SK-N-SH treated with all-trans-retinoic acid at 6 μM for 48 hours (cell line): ENCODE measurements around the gene EHBP1.

Experiments
- SNAI2 ChIP-seq: fragments of 250-450 bp; sonication (Bioruptor Pico); IDR thresholded peaks from 2 replicates; pipeline ENCODE4 v1.5.0; 2020; ENCODE audit warnings: mild to moderate bottlenecking, moderate library complexity
- TF ChIP-seq, protein P1 (sequence below): fragments of 250-450 bp; sonication (Bioruptor Pico); IDR thresholded peaks from 2 replicates; pipeline ENCODE4 v1.8.0; 2020; ENCODE audit warnings: mild to moderate bottlenecking, moderate library complexity, borderline replicate concordance

DNA sequence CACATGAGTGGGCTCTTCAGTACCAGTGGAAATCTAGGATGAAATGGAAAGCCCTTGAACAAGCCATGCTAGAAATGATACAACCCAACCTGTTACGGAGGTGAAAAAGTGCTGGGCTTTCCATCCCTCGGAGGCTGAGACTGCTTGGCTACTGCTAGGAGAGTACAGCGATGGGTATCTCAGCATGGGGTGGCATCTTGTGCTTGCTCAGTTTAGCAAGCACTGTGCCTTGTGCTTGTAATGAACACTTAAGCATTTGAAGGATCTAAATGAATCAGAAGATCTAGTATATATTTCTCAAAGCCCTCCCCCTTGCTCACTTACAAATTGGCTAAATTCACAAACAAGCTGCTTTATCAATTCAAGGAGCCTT lies 44.3 kb upstream of the EHBP1 start:
- TF ChIP-seq, protein P1, sequence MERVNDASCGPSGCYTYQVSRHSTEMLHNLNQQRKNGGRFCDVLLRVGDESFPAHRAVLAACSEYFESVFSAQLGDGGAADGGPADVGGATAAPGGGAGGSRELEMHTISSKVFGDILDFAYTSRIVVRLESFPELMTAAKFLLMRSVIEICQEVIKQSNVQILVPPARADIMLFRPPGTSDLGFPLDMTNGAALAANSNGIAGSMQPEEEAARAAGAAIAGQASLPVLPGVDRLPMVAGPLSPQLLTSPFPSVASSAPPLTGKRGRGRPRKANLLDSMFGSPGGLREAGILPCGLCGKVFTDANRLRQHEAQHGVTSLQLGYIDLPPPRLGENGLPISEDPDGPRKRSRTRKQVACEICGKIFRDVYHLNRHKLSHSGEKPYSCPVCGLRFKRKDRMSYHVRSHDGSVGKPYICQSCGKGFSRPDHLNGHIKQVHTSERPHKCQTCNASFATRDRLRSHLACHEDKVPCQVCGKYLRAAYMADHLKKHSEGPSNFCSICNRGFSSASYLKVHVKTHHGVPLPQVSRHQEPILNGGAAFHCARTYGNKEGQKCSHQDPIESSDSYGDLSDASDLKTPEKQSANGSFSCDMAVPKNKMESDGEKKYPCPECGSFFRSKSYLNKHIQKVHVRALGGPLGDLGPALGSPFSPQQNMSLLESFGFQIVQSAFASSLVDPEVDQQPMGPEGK (CRISPR knock-in tag): no peak
- no peak for TF ChIP-seq SNAI2 (CRISPR knock-in tag)
